WI38 (cell line): ENCODE data around the gene NOL9.
"Not testable (repeated sequence)": the region's sequence is repeated elsewhere in the genome, so short reads cannot be mapped to it uniquely, and the experiment has no call there.

Source experiments
- H3K4me3 ChIP-seq: 2 replicates; pipeline ENCODE4 v1.5.1; 2011; ENCODE audit warnings: low read depth, mild to moderate bottlenecking, control low read depth, low read length
- TF ChIP-seq, protein P1 (sequence below): IDR thresholded peaks from 2 replicates; pipeline ENCODE4 v1.5.1; 2012; ENCODE audit warnings: low read depth, mild to moderate bottlenecking, control low read depth, low read length

Gene NOL9

GRCh38 chr1:6574818-6575217 lies 20.5 kb upstream of the NOL9 start:
- H3K4me3 ChIP-seq, result no peak overlapping the region
- TF ChIP-seq, protein P1, sequence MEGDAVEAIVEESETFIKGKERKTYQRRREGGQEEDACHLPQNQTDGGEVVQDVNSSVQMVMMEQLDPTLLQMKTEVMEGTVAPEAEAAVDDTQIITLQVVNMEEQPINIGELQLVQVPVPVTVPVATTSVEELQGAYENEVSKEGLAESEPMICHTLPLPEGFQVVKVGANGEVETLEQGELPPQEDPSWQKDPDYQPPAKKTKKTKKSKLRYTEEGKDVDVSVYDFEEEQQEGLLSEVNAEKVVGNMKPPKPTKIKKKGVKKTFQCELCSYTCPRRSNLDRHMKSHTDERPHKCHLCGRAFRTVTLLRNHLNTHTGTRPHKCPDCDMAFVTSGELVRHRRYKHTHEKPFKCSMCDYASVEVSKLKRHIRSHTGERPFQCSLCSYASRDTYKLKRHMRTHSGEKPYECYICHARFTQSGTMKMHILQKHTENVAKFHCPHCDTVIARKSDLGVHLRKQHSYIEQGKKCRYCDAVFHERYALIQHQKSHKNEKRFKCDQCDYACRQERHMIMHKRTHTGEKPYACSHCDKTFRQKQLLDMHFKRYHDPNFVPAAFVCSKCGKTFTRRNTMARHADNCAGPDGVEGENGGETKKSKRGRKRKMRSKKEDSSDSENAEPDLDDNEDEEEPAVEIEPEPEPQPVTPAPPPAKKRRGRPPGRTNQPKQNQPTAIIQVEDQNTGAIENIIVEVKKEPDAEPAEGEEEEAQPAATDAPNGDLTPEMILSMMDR, result no peak

DNA sequence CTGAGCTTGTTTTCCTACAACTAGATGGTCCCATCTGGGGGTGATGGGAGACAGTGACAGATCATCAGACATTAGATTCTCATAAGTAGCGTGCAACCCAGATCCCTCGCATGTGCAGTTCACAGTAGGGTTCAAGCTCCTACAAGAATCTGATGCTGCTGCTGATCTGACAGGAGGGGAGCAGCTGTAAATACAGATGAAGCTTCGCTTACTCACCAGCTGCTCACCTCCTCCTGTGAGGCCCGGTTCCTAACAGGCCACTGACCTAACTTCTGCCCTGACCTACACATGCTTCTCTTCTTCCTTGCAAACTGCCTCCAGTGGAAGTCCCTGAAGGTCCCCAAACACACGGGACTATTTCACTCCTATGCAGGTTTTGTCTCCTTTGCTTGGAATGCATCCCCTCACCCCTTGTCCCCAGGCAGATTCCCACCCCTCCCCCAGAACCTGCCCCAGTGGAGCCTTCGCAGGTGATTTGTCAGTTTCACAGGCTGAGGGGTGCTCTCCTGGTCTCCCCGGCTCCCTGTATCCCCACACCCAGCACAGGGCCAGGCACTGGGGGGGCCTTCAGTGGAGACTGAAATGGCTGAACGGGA lies 19.8 kb upstream of the NOL9 start:
- H3K4me3 ChIP-seq, result no peak overlapping the region
- TF ChIP-seq, protein P1, result no peak

- H3K4me3 ChIP-seq, result no peak overlapping the region
- TF ChIP-seq, protein P1, result no peak
Observed at GRCh38 chr1:6572653-6573383, 18.5 kb upstream of the NOL9 start.

DNA sequence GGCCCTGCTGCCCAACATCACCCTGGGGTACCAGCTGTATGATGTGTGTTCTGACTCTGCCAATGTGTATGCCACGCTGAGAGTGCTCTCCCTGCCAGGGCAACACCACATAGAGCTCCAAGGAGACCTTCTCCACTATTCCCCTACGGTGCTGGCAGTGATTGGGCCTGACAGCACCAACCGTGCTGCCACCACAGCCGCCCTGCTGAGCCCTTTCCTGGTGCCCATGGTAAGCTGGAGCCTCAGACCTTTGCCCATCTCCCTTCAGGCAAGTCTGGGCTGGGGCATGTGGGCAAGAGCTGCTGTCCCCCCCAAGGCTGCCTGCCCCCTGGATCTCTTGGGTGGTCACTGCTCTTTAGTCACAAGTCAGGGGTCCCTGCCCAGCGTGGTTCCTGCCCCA lies 16.7 kb upstream of the NOL9 start:
- H3K4me3 ChIP-seq, result no peak overlapping the region
- TF ChIP-seq, protein P1, result no peak

- no peak overlapping the region for H3K4me3 ChIP-seq
- TF ChIP-seq, protein P1, result no peak
Observed at GRCh38 chr1:6570100-6570499, 15.8 kb upstream of the NOL9 start.

GRCh38 chr1:6569033-6569432 lies 14.7 kb upstream of the NOL9 start:
- no peak overlapping the region for H3K4me3 ChIP-seq
- TF ChIP-seq, protein P1, result no peak

- TF ChIP-seq, protein P1, result no peak
- no peak overlapping the region for H3K4me3 ChIP-seq
Observed at GRCh38 chr1:6560267-6560666, 6.0 kb upstream of the NOL9 start.

GRCh38 chr1:6559161-6559560 lies 4.8 kb upstream of the NOL9 start:
- H3K4me3 ChIP-seq, result not testable (repeated sequence)
